ENCODE results near the gene HLA-G.

HLA-G gene

GRCh38 chr6:29851190-29851589 lies 23.6 kb downstream of the HLA-G start:
- H3K4me1 ChIP-seq (ENCODE audit: insufficient read depth, low read length, severe bottlenecking): no peaks in the 10 kb centered on the region
- no peak for TF ChIP-seq EZH2 (IDR thresholded peaks at IDR 0.05; ENCODE audit: borderline replicate concordance, low read length)
- TF ChIP-seq, protein P1, sequence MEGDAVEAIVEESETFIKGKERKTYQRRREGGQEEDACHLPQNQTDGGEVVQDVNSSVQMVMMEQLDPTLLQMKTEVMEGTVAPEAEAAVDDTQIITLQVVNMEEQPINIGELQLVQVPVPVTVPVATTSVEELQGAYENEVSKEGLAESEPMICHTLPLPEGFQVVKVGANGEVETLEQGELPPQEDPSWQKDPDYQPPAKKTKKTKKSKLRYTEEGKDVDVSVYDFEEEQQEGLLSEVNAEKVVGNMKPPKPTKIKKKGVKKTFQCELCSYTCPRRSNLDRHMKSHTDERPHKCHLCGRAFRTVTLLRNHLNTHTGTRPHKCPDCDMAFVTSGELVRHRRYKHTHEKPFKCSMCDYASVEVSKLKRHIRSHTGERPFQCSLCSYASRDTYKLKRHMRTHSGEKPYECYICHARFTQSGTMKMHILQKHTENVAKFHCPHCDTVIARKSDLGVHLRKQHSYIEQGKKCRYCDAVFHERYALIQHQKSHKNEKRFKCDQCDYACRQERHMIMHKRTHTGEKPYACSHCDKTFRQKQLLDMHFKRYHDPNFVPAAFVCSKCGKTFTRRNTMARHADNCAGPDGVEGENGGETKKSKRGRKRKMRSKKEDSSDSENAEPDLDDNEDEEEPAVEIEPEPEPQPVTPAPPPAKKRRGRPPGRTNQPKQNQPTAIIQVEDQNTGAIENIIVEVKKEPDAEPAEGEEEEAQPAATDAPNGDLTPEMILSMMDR (IDR thresholded peaks at IDR 0.05; ENCODE audit: low read length): no peak

GRCh38 chr6:29853245-29853644 lies 25.6 kb downstream of the HLA-G start:
- no peak overlapping the region for H3K9ac ChIP-seq (ENCODE audit: low read length)
- no peak for TF ChIP-seq EZH2 (IDR thresholded peaks at IDR 0.05; ENCODE audit: borderline replicate concordance, low read length)
- TF ChIP-seq, protein P1 (IDR thresholded peaks at IDR 0.05; ENCODE audit: low read length): no peak; the same call in 1 of the 2 replicates
- H3K9me2 ChIP-seq (ENCODE audit: low read depth, low read length): no peaks in the 10 kb centered on the region
- no peak overlapping the region for H2AFZ ChIP-seq (ENCODE audit: low read length)
- 0 out of 2 replicates have a peak, but pooled peaks cover 5% of the 10 kb centered on the region for H3K27me3 ChIP-seq (ENCODE audit: insufficient read depth, low read length)
- H3K9me3 ChIP-seq (ENCODE audit: low read length): no peaks in the 10 kb centered on the region
- no peaks in the 10 kb centered on the region for H4K20me1 ChIP-seq (ENCODE audit: insufficient read depth, low read length)
- H3K4me3 ChIP-seq (ENCODE audit: low read depth, low read length, poor library complexity, severe bottlenecking): no peak overlapping the region
- no peaks in the 10 kb centered on the region for H3K79me2 ChIP-seq (ENCODE audit: insufficient read depth, low read length)
- H3K27ac ChIP-seq (ENCODE audit: low read depth, low read length, poor library complexity, severe bottlenecking): no peak overlapping the region
- no peaks in the 10 kb centered on the region for H3F3A ChIP-seq (ENCODE audit: insufficient read depth, low read length)
- no peaks in the 10 kb centered on the region for H3K4me1 ChIP-seq (ENCODE audit: insufficient read depth, low read length, severe bottlenecking)
- H3K36me3 ChIP-seq (ENCODE audit: insufficient read depth, low read length): no peaks in the 10 kb centered on the region
- H3K4me2 ChIP-seq (ENCODE audit: low read length): no peak overlapping the region

More at GRCh38 chr6:29851190-29851589, 23.6 kb downstream of the HLA-G start:
- no peaks in the 10 kb centered on the region for H3K9me2 ChIP-seq (ENCODE audit: low read depth, low read length)
- no peaks in the 10 kb centered on the region for H3K79me2 ChIP-seq (ENCODE audit: insufficient read depth, low read length)
- no peak overlapping the region for H3K4me2 ChIP-seq (ENCODE audit: low read length)
- no peaks in the 10 kb centered on the region for H4K20me1 ChIP-seq (ENCODE audit: insufficient read depth, low read length)
- no peaks in the 10 kb centered on the region for H3K9me3 ChIP-seq (ENCODE audit: low read length)
- H3K9ac ChIP-seq (ENCODE audit: low read length): no peak overlapping the region
- H2AFZ ChIP-seq (ENCODE audit: low read length): no peak overlapping the region
- H3K4me3 ChIP-seq (ENCODE audit: low read depth, low read length, poor library complexity, severe bottlenecking): no peak overlapping the region
- no peaks in the 10 kb centered on the region for H3K36me3 ChIP-seq (ENCODE audit: insufficient read depth, low read length)
- H3F3A ChIP-seq (ENCODE audit: insufficient read depth, low read length): no peaks in the 10 kb centered on the region
- 0 out of 2 replicates have a peak, but pooled peaks cover 5% of the 10 kb centered on the region for H3K27me3 ChIP-seq (ENCODE audit: insufficient read depth, low read length)
- no peak overlapping the region for H3K27ac ChIP-seq (ENCODE audit: low read depth, low read length, poor library complexity, severe bottlenecking)

DNA sequence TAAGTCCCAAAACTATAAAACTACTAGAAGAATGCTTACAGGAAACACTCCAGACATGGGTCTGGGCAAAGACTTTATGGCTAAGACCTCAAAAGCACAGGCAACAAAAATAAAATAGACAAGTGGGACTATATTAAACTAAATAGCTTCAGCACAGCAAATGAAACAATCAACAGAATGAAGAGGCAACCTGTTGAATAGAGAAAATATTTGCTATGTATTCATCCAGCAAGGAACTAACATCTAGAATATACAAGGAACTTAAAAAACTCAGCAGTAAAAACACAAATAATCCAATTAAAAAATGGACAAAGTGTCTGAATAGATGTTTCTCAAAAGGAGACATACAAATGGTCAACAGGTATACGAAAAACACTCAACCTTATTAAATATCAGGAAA lies 30.4 kb downstream of the HLA-G start:
- H3K9ac ChIP-seq (ENCODE audit: low read length): no peak overlapping the region
- no peaks in the 10 kb centered on the region for H3K4me1 ChIP-seq (ENCODE audit: insufficient read depth, low read length, severe bottlenecking)
- no peaks in the 10 kb centered on the region for H3F3A ChIP-seq (ENCODE audit: insufficient read depth, low read length)
- H2AFZ ChIP-seq (ENCODE audit: low read length): no peak overlapping the region
- no peaks in the 10 kb centered on the region for H3K36me3 ChIP-seq (ENCODE audit: insufficient read depth, low read length)
- no peaks in the 10 kb centered on the region for H3K9me3 ChIP-seq (ENCODE audit: low read length)
- no peaks in the 10 kb centered on the region for H3K79me2 ChIP-seq (ENCODE audit: insufficient read depth, low read length)
- no peak for TF ChIP-seq EZH2 (IDR thresholded peaks at IDR 0.05; ENCODE audit: borderline replicate concordance, low read length)
- TF ChIP-seq, protein P1 (IDR thresholded peaks at IDR 0.05; ENCODE audit: low read length): no peak
- H3K27me3 ChIP-seq (ENCODE audit: insufficient read depth, low read length): no peaks in the 10 kb centered on the region
- no peak overlapping the region for H3K4me2 ChIP-seq (ENCODE audit: low read length)
- no peak overlapping the region for H3K27ac ChIP-seq (ENCODE audit: low read depth, low read length, poor library complexity, severe bottlenecking)
- no peaks in the 10 kb centered on the region for H3K9me2 ChIP-seq (ENCODE audit: low read depth, low read length)
- H4K20me1 ChIP-seq (ENCODE audit: insufficient read depth, low read length): no peaks in the 10 kb centered on the region
- H3K4me3 ChIP-seq (ENCODE audit: low read depth, low read length, poor library complexity, severe bottlenecking): no peak overlapping the region

Measured in OCI-LY1 (cell line).